ENCODE measurements around the gene TAS2R60.
A peak's percentile ranks its signal among the peaks of the same experiment; 100 is the strongest.
"Not testable (repeated sequence)": the region's sequence is repeated elsewhere in the genome, so short reads cannot be mapped to it uniquely, and the experiment has no call there.

Gene TAS2R60

GRCh38 chr7:143408252-143408685 lies 35.0 kb upstream of the TAS2R60 start:
- Histone ChIP-seq H3K9me3 (replicated peaks in 1 of 11) (peaks cover 0 to 5% (median 0%) of the 10 kb centered on the region in 11 experiments; a peak in 2 of 22 replicates), H3K4me3 (peak overlapping the region in 6 of 10 experiments; percentile 9 to 66 (median 38); a peak in 8 of 20 replicates), H3K4me2 (peak overlapping the region; percentile 34 to 99 (median 88)), H3K4me1 (peaks cover 43 to 85% (median 66%) of the 10 kb centered on the region in 10 experiments), H3K27me3 (peaks cover 0 to 12% (median 0%) of the 10 kb centered on the region in 11 experiments; a peak in 5 of 22 replicates), H3K36me3 (no peaks in the 10 kb centered on the region), H3K27ac (peak overlapping the region in 4 of 11 experiments; percentile 23 to 62 (median 42); a peak in 8 of 22 replicates), H4K20me1 (no peaks in the 10 kb centered on the region), H3K9ac (peak overlapping the region in 5 of 11 experiments; percentile 26 to 65 (median 54); a peak in 9 of 22 replicates)
- no peak for TF ChIP-seq Cebpa-rat (IDR thresholded peaks at IDR 0.05)

- no peak for TF ChIP-seq Cebpa-rat (IDR thresholded peaks at IDR 0.05)
- Histone ChIP-seq H4K20me1 (no peaks in the 10 kb centered on the region), H3K27ac (peak within 1 kb of the TSS in 4 of 11 experiments; percentile 69 to 87 (median 77); a peak in 8 of 22 replicates), H3K4me3 (peak within 1 kb of the TSS in 6 of 10 experiments; percentile 9 to 66 (median 38); a peak in 10 of 20 replicates), H3K36me3 (no peaks in the 10 kb centered on the region), H3K4me1 (peaks cover 43 to 87% (median 73%) of the 10 kb centered on the region in 10 experiments), H3K27me3 (peaks cover 0 to 12% (median 0%) of the 10 kb centered on the region in 11 experiments; a peak in 5 of 22 replicates), H3K9me3 (replicated peaks in 1 of 11) (peaks cover 0 to 11% (median 0%) of the 10 kb centered on the region in 11 experiments; a peak in 3 of 22 replicates), H3K4me2 (peak within 1 kb of the TSS; percentile 34 to 99 (median 88)), H3K9ac (peak within 1 kb of the TSS in 5 of 11 experiments; percentile 26 to 65 (median 54); a peak in 10 of 22 replicates)
These were observed 34.3 kb upstream of the TAS2R60 start, which contains the start of gene EPHA1 for GRCh38 chr7:143408686-143409561. Gene EPHA1 (minus strand): TSS chr7:143408856. CDS start chr7:143408805, 51 bp downstream.

- H3K9me3 ChIP-seq (replicated peaks in 1 of 11) = peaks cover 0 to 17% (median 0%) of the 10 kb centered on the region in 11 experiments; a peak in 3 of 22 replicates
- H3K4me1 ChIP-seq = peaks cover 44 to 98% (median 84%) of the 10 kb centered on the region in 10 experiments
- peak overlapping the region in 4 of 10 experiments; percentile 9 to 36 (median 32); a peak in 4 of 20 replicates for H3K4me3 ChIP-seq
- peak overlapping the region in 9 of 11 experiments; percentile 7 to 87 (median 48); a peak in 13 of 22 replicates for H3K27ac ChIP-seq
- peak overlapping the region in 4 of 11 experiments; percentile 37 to 72 (median 60); a peak in 5 of 22 replicates for H3K9ac ChIP-seq
- H3K27me3 ChIP-seq = peaks cover 0 to 12% (median 0%) of the 10 kb centered on the region in 11 experiments; a peak in 5 of 22 replicates
- TF ChIP-seq Cebpa-rat (IDR thresholded peaks at IDR 0.05) = no peak
- no peaks in the 10 kb centered on the region for H3K36me3 ChIP-seq
- H3K4me2 ChIP-seq = peak overlapping the region; percentile 52 to 92 (median 73); a peak in 21 of 22 replicates
- no peaks in the 10 kb centered on the region for H4K20me1 ChIP-seq
These were observed 32.7 kb upstream of the TAS2R60 start for GRCh38 chr7:143410521-143411004.

- Histone ChIP-seq H3K4me1 (peaks cover 53 to 97% (median 85%) of the 10 kb centered on the region in 10 experiments), H3K27me3 (peaks cover 0 to 12% (median 0%) of the 10 kb centered on the region in 11 experiments; a peak in 5 of 22 replicates), H3K27ac (peak overlapping the region in 8 of 11 experiments; percentile 9 to 87 (median 26); a peak in 11 of 22 replicates), H4K20me1 (no peaks in the 10 kb centered on the region), H3K4me2 (peak overlapping the region; percentile 60 to 92 (median 70)), H3K4me3 (peak overlapping the region in 2 of 10 experiments; percentile 13 to 19; a peak in 1 of 20 replicates), H3K36me3 (no peaks in the 10 kb centered on the region), H3K9me3 (replicated peaks in 1 of 11) (peaks cover 0 to 17% (median 0%) of the 10 kb centered on the region in 11 experiments; a peak in 3 of 22 replicates), H3K9ac (0 out of 22 replicates have a peak overlapping the region, but pooled peaks of 2 of the 11 experiments have one; percentile 3 to 13)
- no peak for TF ChIP-seq Cebpa-rat (IDR thresholded peaks at IDR 0.05)
These were observed 31.1 kb upstream of the TAS2R60 start for GRCh38 chr7:143411976-143412708.

- Histone ChIP-seq H3K36me3 (no peaks in the 10 kb centered on the region), H3K27me3 (peaks cover 0 to 8% (median 0%) of the 10 kb centered on the region in 11 experiments; a peak in 5 of 22 replicates), H3K9ac (no peak overlapping the region), H3K4me2 (peak overlapping the region; percentile 60 to 92 (median 70); a peak in 19 of 22 replicates), H4K20me1 (no peaks in the 10 kb centered on the region), H3K4me3 (no peak overlapping the region), H3K4me1 (peaks cover 44 to 95% (median 75%) of the 10 kb centered on the region in 10 experiments), H3K27ac (peak overlapping the region in 4 of 11 experiments; percentile 13 to 87 (median 22); a peak in 7 of 22 replicates), H3K9me3 (replicated peaks in 1 of 11) (peaks cover 0 to 17% (median 0%) of the 10 kb centered on the region in 11 experiments; a peak in 3 of 22 replicates)
- no peak for TF ChIP-seq Cebpa-rat (IDR thresholded peaks at IDR 0.05)
These were observed 30.1 kb upstream of the TAS2R60 start for GRCh38 chr7:143413123-143413522.

GRCh38 chr7:143415209-143415608 lies 28.0 kb upstream of the TAS2R60 start:
- Histone ChIP-seq H3K4me1 (peaks cover 37 to 77% (median 57%) of the 10 kb centered on the region in 10 experiments), H3K9me3 (replicated peaks in 1 of 11) (peaks cover 0 to 19% (median 0%) of the 10 kb centered on the region in 11 experiments; a peak in 8 of 22 replicates), H3K4me2 (peak overlapping the region in 7 of 11 experiments; percentile 41 to 68 (median 55); a peak in 10 of 22 replicates)
- not testable (repeated sequence) for H4K20me1 ChIP-seq, H3K4me3 ChIP-seq, H3K27me3 ChIP-seq, H3K36me3 ChIP-seq, H3K27ac ChIP-seq, H3K9ac ChIP-seq
- 0 out of 22 replicates have a peak, but pooled peaks of 1 of the 11 experiments have one; percentile 33 for TF ChIP-seq Cebpa-rat (IDR thresholded peaks at IDR 0.05)

- no peaks in the 10 kb centered on the region for H3K27me3 ChIP-seq
- H3K4me2 ChIP-seq = peak overlapping the region; percentile 41 to 68 (median 55)
- H4K20me1 ChIP-seq = no peaks in the 10 kb centered on the region
- H3K9me3 ChIP-seq (replicated peaks in 1 of 11) = peaks cover 0 to 25% (median 7%) of the 10 kb centered on the region in 11 experiments; a peak in 14 of 22 replicates
- no peak overlapping the region for H3K4me3 ChIP-seq
- TF ChIP-seq Cebpa-rat (IDR thresholded peaks at IDR 0.05) = no peak
- peak overlapping the region in 2 of 11 experiments; percentile 4 to 8; a peak in 1 of 22 replicates for H3K27ac ChIP-seq
- H3K4me1 ChIP-seq = peaks cover 31 to 70% (median 51%) of the 10 kb centered on the region in 10 experiments
- peak overlapping the region in 4 of 11 experiments; percentile 8 to 40 (median 24); a peak in 4 of 22 replicates for H3K9ac ChIP-seq
- peaks cover 0 to 10% (median 0%) of the 10 kb centered on the region in 11 experiments; a peak in 2 of 22 replicates for H3K36me3 ChIP-seq
These were observed 27.4 kb upstream of the TAS2R60 start for GRCh38 chr7:143415742-143416397.
